HG03025 (cell line): ENCODE results near the gene SMIM15.
A peak's percentile ranks its signal among the peaks of the same experiment; 100 is the strongest.
"Not testable (repeated sequence)": the region's sequence is repeated elsewhere in the genome, so short reads cannot be mapped to it uniquely, and the experiment has no call there.

ENCODE experiments used
- ATAC-seq: cut with Tn5 transposase; IDR thresholded peaks from one replicate; pipeline ENCODE4 v1.9.1; 2021; ENCODE audit warnings: mild to moderate bottlenecking, moderate library complexity; ENCODE audit not compliant: unreplicated experiment, low FRiP score

SMIM15 gene

GRCh38 chr5:61162010-61162831 is at the start of gene SMIM15:
SMIM15 (minus strand) TSS chr5:61162468; CDS start chr5:61160171, 2,297 bp downstream.
- peak; percentile 96 for ATAC-seq

- ATAC-seq: no peak
These were observed 45.6 kb upstream of the SMIM15 start for GRCh38 chr5:61207884-61208283.

- no peak for ATAC-seq
These were observed 42.7 kb upstream of the SMIM15 start for GRCh38 chr5:61205013-61205412.

- no peak for ATAC-seq
These were observed 39.9 kb upstream of the SMIM15 start for GRCh38 chr5:61202213-61202612.

GRCh38 chr5:61200582-61201155 is 38.4 kb upstream of the SMIM15 start:
- ATAC-seq: no peak

DNA sequence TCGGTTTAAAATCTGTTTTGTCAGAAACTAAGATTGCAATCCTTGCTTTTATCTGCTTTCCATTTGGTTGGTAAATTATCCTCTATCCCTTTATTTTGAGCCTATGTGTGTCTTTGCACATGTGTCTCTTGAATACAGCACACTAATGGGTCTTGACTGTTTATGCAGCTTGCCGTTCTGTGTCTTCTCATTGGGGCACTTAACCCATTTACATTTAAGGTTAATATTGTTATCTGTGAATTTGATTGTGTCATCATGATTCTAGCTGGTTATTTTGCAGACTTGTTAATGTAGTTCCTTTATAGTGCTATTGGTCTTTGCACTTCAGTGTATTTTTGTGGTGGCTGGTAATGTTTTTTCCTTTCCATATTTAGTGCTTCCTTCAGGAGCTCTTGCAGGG is 36.3 kb upstream of the SMIM15 start:
- no peak for ATAC-seq

GRCh38 chr5:61187826-61188225 is 25.6 kb upstream of the SMIM15 start:
- not testable (repeated sequence) for ATAC-seq

- ATAC-seq: not testable (repeated sequence)
These were observed 25.1 kb upstream of the SMIM15 start for GRCh38 chr5:61187352-61187751.

DNA sequence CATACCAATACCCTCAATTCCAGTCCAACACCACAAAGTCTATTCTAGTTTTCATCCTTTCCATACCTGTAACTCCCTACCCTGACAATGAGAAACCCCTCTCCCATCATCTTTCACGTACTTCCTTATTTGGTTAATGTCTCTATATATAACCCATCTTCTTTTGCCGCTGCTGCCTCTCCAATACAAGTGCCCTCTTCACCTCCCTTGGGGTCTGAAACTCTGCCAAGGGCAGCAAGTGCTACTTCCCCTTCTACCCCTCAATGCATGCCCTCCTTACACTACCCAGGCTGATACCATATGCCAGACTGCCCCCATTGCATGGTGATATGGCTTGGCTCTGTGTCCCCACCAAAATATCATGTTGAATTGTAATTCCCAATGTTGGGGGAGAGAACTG is 24.4 kb upstream of the SMIM15 start:
- ATAC-seq: no peak

GRCh38 chr5:61184708-61185107 is 22.4 kb upstream of the SMIM15 start:
- ATAC-seq: no peak

GRCh38 chr5:61183538-61183937 is 21.3 kb upstream of the SMIM15 start:
- no peak for ATAC-seq

DNA sequence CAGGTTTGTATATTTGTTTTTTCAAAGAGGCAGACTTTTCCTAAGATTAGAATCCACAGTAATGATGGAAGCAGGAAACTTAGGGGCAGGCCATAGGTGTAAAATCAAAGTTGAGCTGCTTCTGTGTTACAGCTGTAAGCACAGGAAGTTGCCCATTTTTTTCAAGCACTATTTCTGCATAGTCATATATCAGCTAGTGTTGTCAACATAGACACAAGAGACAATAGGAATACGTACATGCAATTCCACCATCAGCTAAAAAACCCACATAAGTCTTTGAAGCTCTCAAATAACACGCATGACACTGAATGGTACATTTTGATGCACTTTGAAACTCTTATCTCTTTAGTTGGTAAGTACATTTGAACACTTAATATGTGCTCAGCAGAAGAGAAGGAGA is 20.2 kb upstream of the SMIM15 start:
- no peak for ATAC-seq

DNA sequence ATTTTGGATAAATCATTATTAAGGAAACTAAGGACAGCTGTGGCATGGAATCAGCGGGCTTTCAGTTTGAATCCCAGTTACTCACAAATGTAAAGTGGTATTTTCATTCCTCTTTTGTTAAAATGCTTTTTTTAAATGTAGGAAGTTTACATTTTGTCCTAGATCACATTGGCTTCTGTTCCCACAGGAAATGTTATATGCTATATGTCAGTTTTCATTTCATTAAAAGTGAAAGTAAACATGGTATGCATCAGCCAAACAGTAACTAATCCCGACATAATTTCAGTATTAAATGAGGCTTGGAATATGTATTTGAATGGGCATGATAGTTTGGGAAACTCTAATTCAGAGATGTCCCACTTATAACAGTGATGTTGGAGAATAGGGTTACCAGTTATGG is 18.6 kb upstream of the SMIM15 start:
- ATAC-seq: no peak

DNA sequence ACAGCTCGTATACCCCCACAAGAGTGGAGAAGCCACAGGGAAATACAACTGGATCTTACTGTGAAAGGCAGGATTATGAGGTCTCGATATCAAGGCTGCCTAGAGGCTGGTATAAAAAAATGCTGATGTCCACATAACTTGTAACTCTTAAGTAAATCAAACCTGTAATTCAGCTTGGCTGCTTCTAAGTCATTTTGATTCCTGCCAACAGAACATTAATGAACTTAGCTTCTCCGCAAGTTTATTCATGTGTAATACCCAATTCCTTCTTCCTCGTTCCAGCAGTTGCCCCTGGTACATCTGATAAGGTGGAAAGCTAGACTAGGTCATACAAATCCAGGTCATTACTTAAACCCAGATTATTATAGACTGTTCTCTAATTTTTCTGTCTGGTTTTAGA is 16.4 kb upstream of the SMIM15 start:
- ATAC-seq: no peak

DNA sequence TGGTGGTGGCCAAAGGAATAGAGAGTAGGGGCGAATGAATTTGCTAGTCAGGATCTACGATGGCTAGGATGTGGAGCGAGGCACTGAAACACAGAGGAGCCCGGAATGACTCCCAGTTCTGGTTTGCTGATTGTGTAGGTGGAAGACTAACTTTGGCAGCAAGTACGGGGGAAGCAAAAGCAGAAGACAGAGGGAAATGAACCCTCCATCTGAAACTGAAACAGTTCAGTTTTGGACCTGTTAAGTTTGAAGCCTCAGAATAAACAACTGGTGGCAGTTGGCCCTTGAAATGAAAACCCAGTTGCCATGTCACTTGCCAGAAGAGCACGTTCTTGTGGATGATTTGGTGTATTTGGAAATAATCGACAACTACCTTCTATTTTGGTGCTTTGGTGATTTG is 15.4 kb upstream of the SMIM15 start:
- ATAC-seq: peak; percentile 94

- ATAC-seq: no peak
These were observed 14.8 kb upstream of the SMIM15 start for GRCh38 chr5:61177070-61177469.

DNA sequence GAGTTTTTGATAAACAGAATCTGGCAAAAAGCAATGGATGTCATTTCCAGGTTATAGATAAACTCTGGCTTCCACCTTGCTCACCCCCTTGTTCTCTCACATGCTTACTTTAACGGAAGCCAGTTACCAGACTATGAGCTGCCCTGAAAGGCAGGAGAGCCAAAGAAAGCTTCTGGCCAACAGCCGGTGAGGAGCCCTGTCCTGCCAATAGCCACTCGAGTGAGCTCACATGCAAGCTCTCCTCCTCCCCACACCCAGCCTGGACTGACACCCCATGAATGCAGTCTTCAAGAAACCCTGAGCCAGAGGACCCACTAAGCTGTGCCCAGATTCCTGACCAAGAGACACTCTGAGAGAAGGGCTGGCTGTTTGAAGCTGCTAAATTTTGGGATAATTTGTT is 14.4 kb upstream of the SMIM15 start:
- ATAC-seq: no peak

DNA sequence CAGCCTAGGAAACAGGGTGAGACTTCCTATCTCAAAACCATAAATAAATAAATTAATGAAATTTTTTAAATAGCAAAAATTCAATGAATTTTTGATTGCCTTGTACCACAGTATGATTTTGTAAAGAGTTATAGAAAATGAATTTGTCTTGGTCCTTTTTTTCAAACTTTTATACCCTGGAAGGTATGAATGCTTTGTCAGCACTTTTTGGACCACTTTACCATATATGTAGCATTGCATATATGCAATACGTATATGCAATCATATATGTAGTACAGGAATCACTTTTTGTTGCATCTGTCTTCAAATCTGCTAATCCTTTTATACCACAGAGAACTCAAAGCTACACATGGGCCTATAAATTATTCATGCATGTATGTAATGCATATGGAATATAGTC is 9.2 kb upstream of the SMIM15 start:
- no peak for ATAC-seq

GRCh38 chr5:61168951-61169350 is 6.7 kb upstream of the SMIM15 start:
- ATAC-seq: no peak

DNA sequence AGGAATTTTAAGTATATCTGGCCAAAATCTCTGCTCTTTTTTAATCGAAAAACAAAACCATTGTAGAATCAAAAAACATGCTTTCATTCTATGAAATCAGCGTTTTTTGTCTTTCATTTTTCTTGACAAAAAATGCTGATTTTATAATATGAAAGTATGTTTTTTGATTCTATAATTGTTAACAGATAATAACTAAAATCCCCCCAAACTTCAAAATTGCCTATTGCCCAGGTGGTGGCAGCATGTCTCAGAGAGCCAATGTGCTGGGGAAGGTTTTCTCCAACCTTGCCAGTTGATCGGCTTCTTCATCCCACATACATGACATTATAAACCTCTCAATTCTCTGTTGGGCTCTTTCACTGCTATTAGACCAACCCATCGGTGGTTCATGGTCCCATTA is 5.1 kb upstream of the SMIM15 start:
- no peak for ATAC-seq

DNA sequence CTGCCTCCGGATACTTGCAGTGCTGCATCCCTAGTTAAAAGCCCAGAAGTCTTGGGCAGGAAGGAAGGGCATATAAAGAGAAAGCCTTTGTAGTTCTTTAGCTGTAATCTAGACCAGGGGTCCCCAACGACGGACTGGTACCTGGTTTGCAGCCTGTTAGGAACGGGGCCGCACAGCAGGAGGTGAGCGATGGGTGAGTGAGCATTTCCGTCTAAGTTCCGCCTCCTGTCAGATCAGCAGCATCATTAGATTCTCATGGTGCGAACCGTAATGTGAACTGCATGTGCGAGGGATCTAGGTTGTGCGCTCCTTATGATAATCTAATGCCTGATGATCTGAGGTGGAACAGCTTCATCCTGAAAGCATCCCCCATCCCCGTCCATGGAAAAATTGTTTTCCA is 1.6 kb upstream of the SMIM15 start:
- ATAC-seq: no peak

GRCh38 chr5:61162832-61163567 is 732 bp upstream of the SMIM15 start:
- no peak for ATAC-seq
